B cell (primary cell): Measurements from ENCODE around the gene ATP8A2. TPM values are rescaled to one million over a fixed set of nuclear protein-coding genes. Genes with fewer than 3 reads are reported as not detected.

ENCODE experiments used
- ATAC-seq: fragments of 200-7000 bp; cut with Tn5 transposase; one replicate; pipeline ENCODE4 v1.10.0; 2021; ENCODE audit warnings: low read depth, mild to moderate bottlenecking, moderate number of reproducible peaks, moderate library complexity
- CTCF ChIA-PET: fragments of 350-600 bp; sonication (Branson Sonifier 250); formaldehyde crosslinking; loops from one replicate; lab custom pipeline; 2021; ENCODE audit warnings: antibody characterized with exemption, inconsistent platforms; lab: Charles Lee
- POLR2A ChIA-PET: fragments of 350-600 bp; sonication (Branson Sonifier 250); formaldehyde crosslinking; loops from one replicate; lab custom pipeline; 2021; ENCODE audit warnings: antibody characterized with exemption; lab: Charles Lee
- DNase-seq: peaks from one replicate; pipeline ENCODE4 v3.0.0; 2013
- H2AFZ ChIP-seq: 2 replicates; pipeline ENCODE4 v1.6.1; 2012; ENCODE audit warnings: mild to moderate bottlenecking, low read depth, low read length; ENCODE audit not compliant: insufficient read depth, poor library complexity, severe bottlenecking
- H3K27ac ChIP-seq, 2 donors: 1 replicate in 1 of 2; 2 replicates in 1 of 2; pipeline ENCODE4 v1.5.1; 2012 to 2013; ENCODE audit warnings: low read length in 2 of 2, mild to moderate bottlenecking in 2 of 2, moderate library complexity in 1 of 2
- H3K27me3 ChIP-seq, 4 experiments: fragments of 200-600 bp in 1 of 4; sonication (generic) in 1 of 4; replicated peaks in 1 of 4; 1 replicate in 2 of 4; 2 replicates in 2 of 4; pipeline versions ENCODE4 v1.6.1 to v1.7.0; 2013 to 2016; ENCODE audit warnings: low read length in 3 of 4, mild to moderate bottlenecking in 2 of 4, mixed read lengths in 1 of 4, moderate library complexity in 1 of 4; ENCODE audit not compliant: insufficient read depth in 4 of 4, control insufficient read depth in 3 of 4; ENCODE audit errors: control extremely low read depth in 1 of 4
- H3K36me3 ChIP-seq, 2 experiments: replicated peaks in 1 of 2; 1 replicate in 1 of 2; 2 replicates in 1 of 2; pipeline versions ENCODE4 v1.6.1 to v1.7.1; 2013; ENCODE audit warnings: low read length in 1 of 2; ENCODE audit not compliant: insufficient read depth in 2 of 2, control insufficient read depth in 1 of 2; ENCODE audit errors: control extremely low read depth in 1 of 2, extremely low read depth in 1 of 2
- H3K4me1 ChIP-seq, 2 donors: fragments of 200-600 bp in 1 of 2; sonication (generic) in 1 of 2; 1 replicate in 1 of 2; 2 replicates in 1 of 2; pipeline versions ENCODE4 v1.5.1 to v1.6.1; 2013 to 2017; ENCODE audit warnings: low read length in 2 of 2; ENCODE audit not compliant: control insufficient read depth in 2 of 2, insufficient read depth in 2 of 2
- H3K4me2 ChIP-seq: replicated peaks from 2 replicates; pipeline ENCODE3; 2012; ENCODE audit warnings: mild to moderate bottlenecking, low read depth, low read length; ENCODE audit not compliant: poor library complexity, severe bottlenecking
- H3K4me3 ChIP-seq, 5 experiments: fragments of 200-600 bp in 1 of 5; sonication (generic) in 1 of 5; 1 replicate in 3 of 5; 2 replicates in 2 of 5; pipeline versions ENCODE4 v1.5.1 to v1.7.0; 2011 to 2016; ENCODE audit warnings: low read length in 4 of 5, mild to moderate bottlenecking in 4 of 5, low read depth in 2 of 5, control low read depth in 1 of 5, moderate library complexity in 1 of 5; ENCODE audit not compliant: insufficient read depth in 1 of 5; ENCODE audit errors: control extremely low read depth in 1 of 5, extremely low read depth in 1 of 5
- H3K79me2 ChIP-seq: fragments of 200-600 bp; sonication (generic); one replicate; pipeline ENCODE4 v1.6.0; 2016; ENCODE audit warnings: low read length; ENCODE audit not compliant: control insufficient read depth, insufficient read depth
- H3K9ac ChIP-seq: fragments of 200-600 bp; sonication (generic); 2 replicates; pipeline ENCODE4 v1.6.1; 2017; ENCODE audit warnings: mild to moderate bottlenecking, low read length, moderate library complexity
- H3K9me3 ChIP-seq, 3 donors: one replicate each; pipeline versions ENCODE4 v1.6.1 to v1.7.1; 2013; ENCODE audit warnings: low read length in 2 of 3; ENCODE audit not compliant: control insufficient read depth in 2 of 3, insufficient read depth in 1 of 3; ENCODE audit errors: control extremely low read depth in 1 of 3
- H4K20me1 ChIP-seq: 2 replicates; pipeline ENCODE4 v1.6.0; 2012; ENCODE audit warnings: mild to moderate bottlenecking, low read length; ENCODE audit not compliant: insufficient read depth, control insufficient read depth, poor library complexity, severe bottlenecking
- H3K27ac Mint-ChIP-seq: one replicate; pipeline ENCODE4 v1.8.0; 2021; ENCODE audit warnings: mixed read lengths
- H3K27me3 Mint-ChIP-seq: one replicate; pipeline ENCODE4 v1.8.0; 2021; ENCODE audit warnings: mixed read lengths
- H3K4me1 Mint-ChIP-seq: one replicate; pipeline ENCODE4 v1.8.0; 2021; ENCODE audit warnings: mixed read lengths
- H3K4me3 Mint-ChIP-seq: one replicate; pipeline ENCODE4 v1.8.0; 2021; ENCODE audit warnings: mixed read lengths
- H3K9me3 Mint-ChIP-seq: one replicate; pipeline ENCODE4 v1.8.0; 2022; ENCODE audit warnings: mixed read lengths; ENCODE audit not compliant: insufficient read depth
- EZH2 ChIP-seq: IDR thresholded peaks from 2 replicates; pipeline ENCODE4 v1.6.1; 2012; ENCODE audit warnings: borderline replicate concordance, low read depth, mild to moderate bottlenecking, moderate library complexity, low read length; ENCODE audit not compliant: insufficient read depth, poor library complexity, severe bottlenecking
- WGBS: methylation state at CpG from one replicate; pipeline ENCODE4 v1.1.5; 2013; ENCODE audit warnings: missing lambda C conversion rate; ENCODE audit not compliant: insufficient coverage; 5-methylcytosine and 5-hydroxymethylcytosine counted together
- intact Hi-C: fragments of 100-400 bp; cut with micrococcal nuclease; formaldehyde crosslinking; loops from one replicate; pipeline ENCODE4 v1.10.0; 2022
- polyA plus RNA-seq: library from polyadenylated mRNA; depleted of rRNA; stranded (reverse); fragments of >200 nt; gene quantifications from 2 replicates; pipeline ENCODE4 v1.2.3, GENCODE V29; 2012
- total RNA-seq, 2 donors: library from RNA; stranded (reverse); fragments of 120-200 nt in 1 of 2; gene quantifications; 1 replicate in 1 of 2; 2 replicates in 1 of 2; pipeline versions ENCODE4 v1.2.3 to v1.2.4, GENCODE V29; 2013 to 2022
- TF ChIP-seq, protein P1 (sequence below): fragments of 200-600 bp; IDR thresholded peaks from one replicate; pipeline ENCODE4 v1.8.0; 2022; ENCODE audit warnings: antibody characterized with exemption, mild to moderate bottlenecking

The ATP8A2 gene
- total and polyA plus RNA-seq, 2 donors (not counting 1 experiment from before 2014, with no cell fraction given), result not detected

GRCh38 chr13:25699600-25699999, 327.8 kb downstream of the ATP8A2 start:
- intact Hi-C loops, result no loop called here
- no peaks in the 10 kb centered on the region for H4K20me1 ChIP-seq
- no peaks in the 10 kb centered on the region for H3K4me1 ChIP-seq
- Mint-ChIP-seq H3K4me3 (no peak overlapping the region), H3K27me3 (no peaks in the 10 kb centered on the region), H3K9me3 (no peaks in the 10 kb centered on the region), H3K27ac (no peak overlapping the region), H3K4me1 (no peaks in the 10 kb centered on the region)
- ATAC-seq (no peak), DNase-seq (no peak)
- CTCF ChIA-PET, result no interaction called here
- no peak overlapping the region for H2AFZ ChIP-seq
- H3K27ac ChIP-seq, result no peak overlapping the region
- no peak for TF ChIP-seq EZH2
- TF ChIP-seq, protein P1, sequence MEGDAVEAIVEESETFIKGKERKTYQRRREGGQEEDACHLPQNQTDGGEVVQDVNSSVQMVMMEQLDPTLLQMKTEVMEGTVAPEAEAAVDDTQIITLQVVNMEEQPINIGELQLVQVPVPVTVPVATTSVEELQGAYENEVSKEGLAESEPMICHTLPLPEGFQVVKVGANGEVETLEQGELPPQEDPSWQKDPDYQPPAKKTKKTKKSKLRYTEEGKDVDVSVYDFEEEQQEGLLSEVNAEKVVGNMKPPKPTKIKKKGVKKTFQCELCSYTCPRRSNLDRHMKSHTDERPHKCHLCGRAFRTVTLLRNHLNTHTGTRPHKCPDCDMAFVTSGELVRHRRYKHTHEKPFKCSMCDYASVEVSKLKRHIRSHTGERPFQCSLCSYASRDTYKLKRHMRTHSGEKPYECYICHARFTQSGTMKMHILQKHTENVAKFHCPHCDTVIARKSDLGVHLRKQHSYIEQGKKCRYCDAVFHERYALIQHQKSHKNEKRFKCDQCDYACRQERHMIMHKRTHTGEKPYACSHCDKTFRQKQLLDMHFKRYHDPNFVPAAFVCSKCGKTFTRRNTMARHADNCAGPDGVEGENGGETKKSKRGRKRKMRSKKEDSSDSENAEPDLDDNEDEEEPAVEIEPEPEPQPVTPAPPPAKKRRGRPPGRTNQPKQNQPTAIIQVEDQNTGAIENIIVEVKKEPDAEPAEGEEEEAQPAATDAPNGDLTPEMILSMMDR, result no peak
- no peak overlapping the region for H3K4me2 ChIP-seq
- no peak overlapping the region for H3K4me3 ChIP-seq
- H3K9me3 ChIP-seq, result no peaks in the 10 kb centered on the region
- WGBS, result 35% methylated on average over 2 of the region's 2 CpGs
- no peak overlapping the region for H3K9ac ChIP-seq
- H3K27me3 ChIP-seq, result no peaks in the 10 kb centered on the region
- H3K36me3 ChIP-seq, result no peaks in the 10 kb centered on the region
- H3K79me2 ChIP-seq, result no peaks in the 10 kb centered on the region
- POLR2A ChIA-PET, result no interaction called here

- ChIA-PET POLR2A (no interaction called here), CTCF (no interaction called here)
- H3K4me3 ChIP-seq, result no peak overlapping the region
- no peak overlapping the region for H3K27ac ChIP-seq
- Mint-ChIP-seq H3K4me3 (no peak overlapping the region), H3K9me3 (no peaks in the 10 kb centered on the region), H3K27ac (no peak overlapping the region), H3K4me1 (no peaks in the 10 kb centered on the region), H3K27me3 (no peaks in the 10 kb centered on the region)
- H3K4me1 ChIP-seq, result no peaks in the 10 kb centered on the region
- TF ChIP-seq EZH2, result no peak
- TF ChIP-seq, protein P1, result no peak
- no peaks in the 10 kb centered on the region for H3K36me3 ChIP-seq
- H3K9me3 ChIP-seq, result no peaks in the 10 kb centered on the region
- H3K27me3 ChIP-seq, result no peaks in the 10 kb centered on the region
- H3K4me2 ChIP-seq, result no peak overlapping the region
- intact Hi-C loops, result no loop called here
- no peak overlapping the region for H3K9ac ChIP-seq
- no peak overlapping the region for H2AFZ ChIP-seq
- H4K20me1 ChIP-seq, result no peaks in the 10 kb centered on the region
- ATAC-seq, result no peak
- no CpG with 5 or more reads among the region's 4 CpGs for WGBS
- DNase-seq, result no peak
- no peaks in the 10 kb centered on the region for H3K79me2 ChIP-seq
Measured at GRCh38 chr13:25701304-25701703, 329.5 kb downstream of the ATP8A2 start.
